Measurements from ENCODE around the gene LMO3.

Gene LMO3

GRCh38 chr12:16606117-16606200 is at the start of gene LMO3:
Gene LMO3 (minus strand): TSS chr12:16606162. CDS start chr12:16600860, 5,302 bp downstream.
- DNase-seq = no peak

DNA sequence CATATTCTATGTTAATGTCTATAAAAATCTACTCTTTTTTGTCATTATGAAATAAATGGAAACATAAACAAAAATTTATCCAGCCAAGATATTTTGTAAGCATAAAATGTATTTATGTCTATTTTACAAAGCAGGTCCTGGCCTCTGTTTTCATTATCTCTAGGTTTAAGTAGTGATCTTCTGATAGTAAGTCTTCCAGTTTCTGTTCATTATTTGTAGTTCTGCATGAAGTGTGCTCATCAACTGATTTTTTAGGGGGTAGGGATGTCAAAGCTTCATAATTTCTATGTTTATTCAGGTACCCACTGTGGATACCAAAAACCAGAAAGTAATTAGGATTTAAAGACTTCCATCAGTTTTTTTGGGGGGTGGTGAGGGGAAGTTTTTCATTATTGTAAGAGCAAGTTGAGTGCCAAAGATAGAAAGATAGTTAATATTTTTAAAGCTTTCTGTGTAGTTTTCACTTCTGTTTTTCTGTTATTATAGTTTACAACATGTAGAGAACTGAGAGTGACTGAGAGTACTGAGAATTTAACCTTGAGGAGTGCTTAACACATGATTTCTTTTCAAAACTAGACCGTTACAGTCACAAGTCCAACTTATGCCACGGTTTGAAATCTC is 30.6 kb upstream of the LMO3 start:
- no peak for DNase-seq

GRCh38 chr12:16634786-16635185 is 28.8 kb upstream of the LMO3 start:
- no peak for DNase-seq

DNA sequence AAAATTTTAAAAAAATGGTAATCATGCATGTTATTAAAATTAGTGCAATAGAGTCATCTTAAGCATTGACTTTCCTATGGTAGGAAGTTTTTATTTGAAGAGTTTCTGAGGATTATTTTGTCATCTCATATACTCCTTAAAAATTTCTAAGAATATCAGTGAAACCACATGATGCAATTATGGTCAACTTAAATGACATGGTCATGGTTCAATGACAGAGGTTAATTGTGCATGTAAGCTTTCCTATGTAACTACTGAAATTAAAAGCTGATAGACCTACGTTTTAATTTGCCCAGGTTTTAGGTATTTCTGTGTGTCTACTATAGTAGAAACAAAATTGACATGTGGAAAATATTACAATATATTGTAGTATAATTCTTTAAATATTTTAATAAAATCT is 21.0 kb upstream of the LMO3 start:
- no peak for DNase-seq

DNA sequence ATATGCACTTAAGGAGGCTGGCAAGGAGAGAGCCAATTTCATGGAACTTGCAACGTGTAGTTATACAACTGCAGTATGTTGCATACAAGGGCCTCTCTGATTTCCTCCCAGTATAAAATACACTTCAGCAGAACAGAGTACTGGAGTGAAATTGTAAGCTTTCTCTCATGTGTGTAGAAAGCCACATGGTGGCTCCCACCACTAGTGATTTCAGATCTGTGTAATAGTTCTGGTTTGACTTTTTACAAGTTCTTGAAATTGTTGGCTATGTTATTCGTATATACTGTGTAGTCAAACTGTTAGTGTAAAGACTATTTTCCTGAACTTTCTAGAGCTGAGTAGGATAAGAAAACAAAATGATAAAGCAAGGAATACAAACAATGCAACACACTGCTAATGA is 16.4 kb upstream of the LMO3 start:
- no peak for DNase-seq

- DNase-seq = no peak
These were observed 13.6 kb upstream of the LMO3 start for GRCh38 chr12:16619537-16619936.

GRCh38 chr12:16618256-16618655 is 12.3 kb upstream of the LMO3 start:
- no peak for DNase-seq

DNA sequence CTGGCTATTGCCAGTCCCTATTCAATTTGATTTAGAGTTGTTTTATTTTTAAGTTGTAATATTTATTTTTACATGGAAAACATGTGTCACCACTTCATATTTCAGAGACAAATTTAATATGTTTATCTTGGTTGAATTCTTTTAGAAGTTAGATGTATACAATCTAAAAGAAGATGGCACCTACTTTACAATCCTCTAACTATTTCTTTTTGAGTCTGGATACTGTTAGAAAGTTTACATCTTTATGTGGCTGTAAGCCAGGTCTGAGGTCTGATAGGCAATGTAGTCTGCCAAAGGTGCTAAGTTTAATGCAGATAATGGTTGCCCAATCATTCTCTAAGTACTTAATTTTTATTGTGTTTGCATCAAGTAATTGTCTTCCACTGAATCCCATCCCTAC is 7.2 kb upstream of the LMO3 start:
- DNase-seq = no peak

DNA sequence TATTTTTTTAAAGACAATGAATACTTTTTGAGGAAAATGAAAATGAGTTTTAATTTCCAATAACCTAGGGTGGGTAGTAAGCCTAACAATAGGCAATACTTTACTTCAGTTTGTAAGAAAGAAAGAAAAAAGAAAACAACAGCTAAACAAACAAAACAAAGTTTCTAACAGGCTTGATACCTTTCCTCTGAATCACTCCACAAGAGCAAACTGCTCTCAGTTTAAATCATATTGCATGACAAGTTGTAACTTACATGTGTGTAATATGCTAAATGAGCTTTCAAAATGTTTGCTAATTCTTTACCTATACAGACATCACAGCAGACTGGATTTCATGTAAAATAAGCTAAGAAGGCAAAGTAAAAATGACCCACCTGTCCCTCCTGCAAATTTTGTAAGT is 6.7 kb upstream of the LMO3 start:
- no peak for DNase-seq

GRCh38 chr12:16611146-16611545 is 5.2 kb upstream of the LMO3 start:
- no peak for DNase-seq

DNA sequence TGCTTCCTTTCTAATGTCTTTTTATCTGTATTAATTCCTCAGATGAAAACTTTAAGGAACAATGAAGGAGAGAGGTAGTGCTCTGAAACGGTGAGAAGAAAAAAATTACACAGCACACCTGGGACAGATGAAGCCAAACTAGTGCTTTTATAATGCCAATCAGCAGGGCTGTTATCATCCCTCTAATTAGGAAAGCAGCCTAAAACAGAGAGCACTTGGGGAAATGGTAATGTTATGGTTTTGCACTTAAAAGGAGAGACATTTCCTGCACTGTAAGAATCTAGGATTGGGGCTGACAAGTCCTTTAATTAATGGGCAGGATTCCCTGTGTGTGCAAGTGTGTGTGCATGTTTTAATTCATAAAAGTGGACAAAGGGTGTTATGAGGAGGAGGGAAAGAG is 4.8 kb upstream of the LMO3 start:
- no peak for DNase-seq

- DNase-seq = no peak
These were observed 4.1 kb upstream of the LMO3 start for GRCh38 chr12:16610001-16610585.

GRCh38 chr12:16608946-16609539 is 3.1 kb upstream of the LMO3 start:
- DNase-seq = no peak

DNA sequence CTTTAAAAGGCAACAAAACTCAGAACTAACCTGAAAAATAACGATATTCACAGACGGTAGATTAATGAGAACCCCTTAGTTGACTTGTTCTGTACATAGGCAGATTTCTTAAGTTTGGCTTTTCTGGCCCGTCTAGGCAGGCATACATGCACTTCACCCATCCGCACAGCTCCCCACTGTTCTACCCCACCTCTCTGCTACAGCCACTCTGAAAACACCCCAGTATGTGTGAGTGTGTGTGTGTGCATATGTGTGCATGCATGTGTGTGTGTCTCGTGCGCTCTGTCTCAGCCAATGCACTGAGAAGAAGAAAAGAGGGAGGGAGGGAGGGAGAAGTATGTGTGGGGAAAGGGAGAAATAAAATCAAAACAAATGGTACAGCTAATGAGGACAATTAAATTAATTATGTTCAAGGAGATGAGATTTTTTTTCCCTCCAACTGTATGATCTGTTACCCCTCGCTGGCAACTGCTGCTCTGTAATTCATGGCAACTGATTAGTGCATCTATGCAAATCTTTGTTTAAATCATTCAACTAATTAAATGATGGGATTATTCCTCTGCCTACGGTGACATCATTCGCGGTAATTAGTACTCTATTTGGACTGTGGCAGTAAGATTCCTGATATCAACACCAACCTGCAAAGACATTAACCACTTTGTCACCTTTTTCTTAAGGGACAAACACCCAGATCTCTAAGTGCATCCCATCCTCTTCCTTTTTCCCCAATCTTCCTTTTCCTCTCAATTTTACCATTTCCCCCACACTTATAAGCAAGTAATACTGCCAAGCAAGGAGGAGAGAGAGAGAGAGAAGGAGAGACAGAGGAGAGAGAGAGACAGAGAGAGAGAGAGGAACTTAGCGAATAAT is 2.2 kb upstream of the LMO3 start:
- DNase-seq = no peak

- DNase-seq = no peak
These were observed 1.0 kb upstream of the LMO3 start for GRCh38 chr12:16606991-16607390.

- DNase-seq = peak in 1 of 2 experiments; percentile 13
These were observed 363 bp upstream of the LMO3 start for GRCh38 chr12:16606201-16606849.

DNA sequence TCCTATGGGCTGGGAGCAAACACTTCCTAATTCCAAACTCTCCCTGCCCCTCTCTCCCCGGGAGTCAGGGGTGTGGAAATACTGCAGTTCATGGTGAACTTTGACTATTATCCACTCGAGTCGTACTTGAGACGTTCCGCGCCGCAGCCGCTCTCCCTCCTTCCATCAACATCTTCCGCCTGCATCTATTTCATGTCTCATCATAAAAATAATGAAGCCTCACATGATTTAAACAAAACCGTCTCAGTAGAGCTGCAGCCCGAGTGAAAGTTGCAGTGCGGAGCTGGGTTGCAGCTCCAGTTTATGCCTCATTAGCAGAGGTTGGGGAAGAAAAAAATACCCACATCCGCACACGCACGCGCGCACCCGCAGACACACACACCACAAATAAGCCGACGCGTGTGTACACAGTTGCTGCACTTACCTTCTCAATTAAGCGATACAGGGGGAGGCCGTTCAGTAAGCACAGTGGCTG is 283 bp downstream of the LMO3 start:
- peak in 1 of 2 experiments; percentile 23 for DNase-seq

DNA sequence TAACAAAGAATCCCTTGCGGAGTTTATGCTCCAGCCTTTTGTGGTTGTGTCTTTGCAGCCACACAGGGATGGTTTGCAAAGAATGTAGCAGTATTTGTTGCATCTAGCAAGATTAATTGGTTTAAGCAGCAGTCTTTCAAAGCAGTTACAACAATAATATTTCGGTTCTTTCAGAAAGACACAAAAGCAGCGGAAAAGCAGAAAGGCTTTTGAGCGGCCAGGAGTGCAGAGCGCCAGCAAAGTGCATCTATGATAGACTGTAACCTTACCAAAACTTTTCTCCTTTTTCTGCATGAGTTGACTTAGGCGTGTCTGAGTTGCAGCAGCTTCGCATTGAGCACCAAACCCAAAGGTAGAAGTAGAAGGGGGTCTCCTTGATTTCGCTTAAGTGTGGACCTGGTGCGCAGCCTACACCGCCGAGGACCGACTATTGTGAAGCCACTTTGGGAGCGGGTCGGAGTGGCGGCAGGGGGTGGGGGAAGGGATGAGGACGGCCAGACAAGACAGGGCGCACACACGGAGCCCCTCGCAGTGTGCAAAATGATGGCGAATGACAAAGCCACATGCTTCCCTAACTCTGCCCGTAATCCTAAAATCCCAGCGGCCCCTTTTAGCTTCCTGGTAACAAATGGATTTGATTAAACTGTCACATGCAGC is 1.2 kb downstream of the LMO3 start:
- DNase-seq = no peak

DNA sequence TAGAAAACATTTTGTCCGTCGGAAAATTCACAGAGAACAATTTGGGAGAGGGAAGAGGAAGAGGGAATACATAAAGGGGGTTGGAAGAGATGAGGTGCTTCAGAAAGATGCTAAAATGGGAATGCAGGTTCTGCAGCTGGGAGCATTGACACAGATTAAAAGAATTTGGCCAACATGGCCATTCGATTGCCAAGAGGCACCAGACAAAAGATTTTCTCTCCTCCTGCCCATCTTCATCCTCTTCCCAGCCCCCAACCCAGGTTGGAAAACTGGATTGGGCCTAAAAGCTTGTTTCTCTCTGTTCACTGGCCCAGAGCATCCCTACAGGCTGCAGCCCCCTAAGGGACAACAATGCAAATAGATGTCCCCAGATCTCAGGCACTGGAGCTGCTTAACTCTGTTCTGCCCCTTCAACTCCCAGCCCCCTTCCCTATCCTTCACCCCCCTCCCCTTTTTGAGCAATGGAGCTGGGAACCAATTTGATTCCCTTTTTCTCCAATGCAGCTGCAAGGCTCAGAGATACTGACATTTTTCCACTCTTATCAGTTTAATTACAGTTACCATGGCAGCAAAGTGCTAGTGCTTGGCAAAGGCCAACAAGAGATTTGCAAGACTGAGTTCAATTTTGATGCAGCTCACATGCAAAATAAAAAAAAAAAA is 1.9 kb downstream of the LMO3 start:
- no peak for DNase-seq

- no peak for DNase-seq
These were observed 2.6 kb downstream of the LMO3 start for GRCh38 chr12:16603260-16603915.

DNA sequence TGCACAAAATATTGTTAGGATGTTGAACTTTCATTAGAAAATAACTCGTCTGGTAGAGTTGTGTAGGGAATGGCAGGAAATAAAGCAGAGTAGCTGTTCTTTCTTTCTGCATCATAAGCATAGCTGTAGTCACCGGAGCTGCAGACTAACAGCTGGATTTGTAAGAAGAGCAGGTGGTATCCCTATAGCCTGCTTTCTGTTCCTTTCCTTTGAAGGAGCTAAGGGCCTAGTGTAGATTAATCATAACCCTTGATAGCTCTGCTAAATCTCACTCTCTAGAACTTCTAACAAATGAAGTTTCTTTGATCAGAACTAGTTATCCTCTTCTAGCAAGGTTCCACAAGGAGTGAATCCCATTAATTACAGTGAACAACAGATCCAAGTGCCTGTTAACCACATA is 3.5 kb downstream of the LMO3 start:
- no peak for DNase-seq

DNA sequence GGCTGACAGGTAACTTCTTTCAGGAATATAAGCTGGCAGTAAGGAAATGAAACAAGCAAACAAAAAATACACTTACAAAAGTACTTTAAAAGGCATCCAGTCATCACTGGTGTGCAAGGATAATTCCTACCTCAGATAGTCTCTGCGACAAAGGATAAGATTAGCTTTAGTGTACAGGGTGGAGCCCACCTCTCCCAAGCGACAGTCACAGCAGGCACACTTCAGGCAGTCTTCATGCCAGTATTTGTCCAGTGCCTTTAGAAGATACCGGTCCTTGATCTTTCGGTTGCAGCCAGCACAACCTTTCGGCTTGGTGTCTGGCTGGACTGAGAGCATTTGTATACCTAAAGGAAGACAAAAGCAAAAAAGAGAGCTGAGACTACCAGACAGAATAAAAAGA is 5.4 kb downstream of the LMO3 start:
- no peak for DNase-seq

Data from Kasumi-1 (cell line).